Fibroblast of lung (primary cell): ENCODE results near the gene FAAP20. TPM values are rescaled to one million over a fixed set of nuclear protein-coding genes. Genes with fewer than 3 reads are reported as not detected.

ENCODE experiments used
- DNase-seq, 2 donors: peaks; one replicate each; pipeline versions ENCODE4 v3.0.0 to v3.0.0-alpha.2; 2010; ENCODE audit warnings: low read depth in 2 of 2
- H2AFZ ChIP-seq: 2 replicates; pipeline ENCODE4 v1.5.1; 2012; ENCODE audit warnings: low read length, control low read depth, inconsistent platforms
- H3K27ac ChIP-seq: 2 replicates; pipeline ENCODE4 v1.5.1; 2011; ENCODE audit warnings: low read length, control low read depth; ENCODE audit not compliant: insufficient read depth
- H3K27me3 ChIP-seq: 2 replicates; pipeline ENCODE4 v1.5.1; 2011; ENCODE audit warnings: mild to moderate bottlenecking, low read length; ENCODE audit not compliant: control insufficient read depth, insufficient read depth
- H3K36me3 ChIP-seq: 2 replicates; pipeline ENCODE4 v1.5.1; 2011; ENCODE audit warnings: low read length; ENCODE audit not compliant: control insufficient read depth, insufficient read depth
- H3K4me1 ChIP-seq: 2 replicates; pipeline ENCODE4 v1.5.1; 2011; ENCODE audit warnings: low read length; ENCODE audit not compliant: control insufficient read depth, insufficient read depth; ENCODE audit errors: extremely low read depth
- H3K4me2 ChIP-seq: 2 replicates; pipeline ENCODE4 v1.5.1; 2011; ENCODE audit warnings: low read length, control low read depth; ENCODE audit not compliant: insufficient read depth; ENCODE audit errors: extremely low read depth
- H3K4me3 ChIP-seq, 4 experiments: fragments of 200-600 bp in 1 of 4; sonication (generic) in 1 of 4; replicated peaks in 1 of 4; 2 replicates each; pipeline ENCODE4 v1.5.1; 2011 to 2016; ENCODE audit warnings: low read length in 4 of 4, low read depth in 3 of 4, mild to moderate bottlenecking in 3 of 4, control low read depth in 2 of 4, inconsistent platforms in 1 of 4, mixed read lengths in 1 of 4; ENCODE audit not compliant: insufficient read depth in 1 of 4; ENCODE audit errors: control extremely low read depth in 1 of 4
- H3K79me2 ChIP-seq: 2 replicates; pipeline ENCODE4 v1.5.1; 2012; ENCODE audit warnings: mild to moderate bottlenecking, low read length, inconsistent platforms; ENCODE audit not compliant: control insufficient read depth, insufficient read depth
- H3K9ac ChIP-seq: 2 replicates; pipeline ENCODE4 v1.5.1; 2011; ENCODE audit warnings: mild to moderate bottlenecking, low read length, control low read depth; ENCODE audit not compliant: insufficient read depth
- H3K9me3 ChIP-seq: 2 replicates; pipeline ENCODE4 v1.5.1; 2012; ENCODE audit warnings: low read depth, low read length; ENCODE audit not compliant: control insufficient read depth, insufficient read depth
- H4K20me1 ChIP-seq: 2 replicates; pipeline ENCODE4 v1.5.1; 2011; ENCODE audit warnings: low read length; ENCODE audit not compliant: control insufficient read depth, insufficient read depth; ENCODE audit errors: extremely low read depth
- CTCF ChIP-seq, 2 donors: IDR thresholded peaks in 1 of 2; conservative IDR thresholded peaks in 1 of 2; 1 replicate in 1 of 2; 2 replicates in 1 of 2; pipeline ENCODE4 v1.5.1; 2011 to 2012; ENCODE audit warnings: low read length in 2 of 2, control low read depth in 1 of 2, inconsistent platforms in 1 of 2, low read depth in 1 of 2, mild to moderate bottlenecking in 1 of 2
- EZH2 ChIP-seq: IDR thresholded peaks from 2 replicates; pipeline ENCODE4 v1.5.1; 2012; ENCODE audit warnings: low read length, control low read depth, mild to moderate bottlenecking; ENCODE audit errors: missing control alignments
- polyA plus RNA-seq, 2 donors: library from polyadenylated mRNA; depleted of rRNA in 1 of 2; stranded (reverse) in 1 of 2; unstranded in 1 of 2; fragments of >200 nt; gene quantifications; 2 replicates each; pipeline ENCODE4 v1.2.1, GENCODE V29; 2011 to 2012; ENCODE audit warnings: missing spikeins in 1 of 2
- total RNA-seq: library from RNA; depleted of rRNA; stranded (reverse); fragments of >200 nt; gene quantifications from 2 replicates; pipeline ENCODE4 v1.2.1, GENCODE V29; 2014

Gene FAAP20
- total and polyA plus RNA-seq, 2 donors (not counting 1 experiment from before 2014, with no cell fraction given), result 8.2 to 21.5 TPM

DNA sequence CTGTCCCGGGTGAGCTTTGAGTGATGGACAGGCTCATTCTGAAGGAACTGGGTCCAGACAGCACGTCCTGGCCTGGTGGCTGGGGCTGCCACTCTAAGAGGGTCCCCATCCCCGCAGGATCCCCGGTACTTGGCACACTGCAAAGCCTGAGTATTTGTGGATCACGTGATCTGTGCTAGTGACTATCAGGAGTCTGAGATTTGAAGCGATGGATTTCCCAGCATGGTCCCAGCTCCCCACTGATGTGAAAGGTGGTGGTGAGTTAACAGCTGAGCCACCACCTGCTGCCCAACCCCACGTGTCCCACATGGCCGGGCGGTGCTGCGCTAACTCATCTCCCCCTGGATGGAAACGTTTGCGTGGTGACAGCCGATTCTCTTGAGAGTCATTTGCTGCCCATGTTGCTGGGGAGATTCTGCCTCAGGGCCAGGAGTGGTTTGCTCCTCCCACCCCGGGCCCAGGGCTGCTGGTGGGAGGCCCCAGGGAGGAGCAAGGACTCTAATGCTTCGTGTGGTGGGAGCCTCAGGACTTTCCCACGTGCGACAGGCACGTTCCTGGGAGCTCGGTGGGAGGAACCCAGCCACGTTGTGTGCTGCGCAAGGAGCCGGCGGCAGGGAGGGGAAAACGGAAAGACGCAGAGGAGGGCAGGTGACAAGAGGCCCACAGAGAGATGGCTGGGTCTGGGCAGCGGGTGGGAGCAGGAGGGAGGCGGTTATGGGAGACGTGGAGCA is 15.1 kb downstream of the FAAP20 start:
- H3K9me3 ChIP-seq, result no peaks in the 10 kb centered on the region
- no peaks in the 10 kb centered on the region for H4K20me1 ChIP-seq
- TF ChIP-seq EZH2 (no peak), CTCF (conservative IDR thresholded peaks at IDR 0.05 in 1 of 2, IDR thresholded peaks at IDR 0.05 in 1 of 2; ENCODE audit: low read depth in 1 of 2, low read length in 2 of 2) (no peak)
- H3K27me3 ChIP-seq, result no peaks in the 10 kb centered on the region
- no peaks in the 10 kb centered on the region for H3K4me1 ChIP-seq
- H3K9ac ChIP-seq, result no peak overlapping the region
- no peak overlapping the region for H2AFZ ChIP-seq
- no peaks in the 10 kb centered on the region for H3K79me2 ChIP-seq
- no peak overlapping the region for H3K27ac ChIP-seq
- DNase-seq, result no peak
- no peak overlapping the region for H3K4me2 ChIP-seq
- no peak overlapping the region for H3K4me3 ChIP-seq
- H3K36me3 ChIP-seq, result no peaks in the 10 kb centered on the region

GRCh38 chr1:2178875-2179274 is 15.7 kb downstream of the FAAP20 start:
- H3K79me2 ChIP-seq, result no peaks in the 10 kb centered on the region
- H3K4me1 ChIP-seq, result no peaks in the 10 kb centered on the region
- no peak for DNase-seq
- TF ChIP-seq CTCF (conservative IDR thresholded peaks at IDR 0.05 in 1 of 2, IDR thresholded peaks at IDR 0.05 in 1 of 2; ENCODE audit: low read depth in 1 of 2, low read length in 2 of 2) (no peak), EZH2 (no peak)
- H4K20me1 ChIP-seq, result no peaks in the 10 kb centered on the region
- H3K27ac ChIP-seq, result no peak overlapping the region
- H3K36me3 ChIP-seq, result no peaks in the 10 kb centered on the region
- H3K4me2 ChIP-seq, result no peak overlapping the region
- H3K4me3 ChIP-seq, result no peak overlapping the region
- no peak overlapping the region for H2AFZ ChIP-seq
- H3K9me3 ChIP-seq, result no peaks in the 10 kb centered on the region
- H3K27me3 ChIP-seq, result no peaks in the 10 kb centered on the region
- no peak overlapping the region for H3K9ac ChIP-seq

DNA sequence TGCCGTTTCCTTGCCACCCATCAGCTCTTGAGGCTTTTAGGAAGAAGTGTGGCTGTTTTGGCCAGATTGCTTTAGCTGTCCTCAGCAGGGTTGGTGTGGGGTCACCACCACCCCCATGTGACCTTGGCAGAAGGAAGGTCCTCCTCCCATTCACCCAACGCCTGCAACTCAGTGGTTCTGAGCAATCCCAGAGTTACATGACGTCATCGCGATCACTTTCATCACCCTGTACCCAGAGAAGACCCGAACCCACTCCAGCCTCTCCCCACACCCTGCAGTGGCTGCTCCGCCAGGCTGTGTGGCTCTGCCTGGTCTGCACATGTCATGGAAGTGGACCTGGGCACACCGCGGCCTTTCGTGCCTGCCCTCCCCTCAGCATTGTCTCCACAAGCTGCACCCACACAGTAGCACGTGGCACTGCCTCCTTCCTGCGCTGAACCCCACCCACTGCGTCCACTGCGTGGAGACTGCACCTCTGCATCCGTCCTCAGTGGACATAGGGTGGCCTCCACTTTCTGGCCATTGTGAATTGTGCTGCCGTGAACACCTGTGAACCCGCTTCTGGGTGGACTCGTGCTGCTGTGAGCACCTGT is 16.5 kb downstream of the FAAP20 start:
- Histone ChIP-seq H3K36me3 (no peaks in the 10 kb centered on the region), H3K4me1 (no peaks in the 10 kb centered on the region)

More for the DNA sequence above, 16.5 kb downstream of the FAAP20 start:
- H2AFZ ChIP-seq, result no peak overlapping the region
- no peaks in the 10 kb centered on the region for H3K79me2 ChIP-seq
- DNase-seq, result no peak
- no peaks in the 10 kb centered on the region for H3K27me3 ChIP-seq
- no peaks in the 10 kb centered on the region for H4K20me1 ChIP-seq
- H3K4me2 ChIP-seq, result no peak overlapping the region
- no peak overlapping the region for H3K27ac ChIP-seq
- no peaks in the 10 kb centered on the region for H3K9me3 ChIP-seq
- no peak overlapping the region for H3K4me3 ChIP-seq
- TF ChIP-seq CTCF (conservative IDR thresholded peaks at IDR 0.05 in 1 of 2, IDR thresholded peaks at IDR 0.05 in 1 of 2; ENCODE audit: low read depth in 1 of 2, low read length in 2 of 2), result no peak
- no peak for TF ChIP-seq EZH2
- no peak overlapping the region for H3K9ac ChIP-seq
